Embryonic facial prominence (tissue), 1 donor: ENCODE measurements around the gene CPTP.

Experiments used
- DNase-seq: peaks from one replicate; pipeline ENCODE4 v3.0.0-alpha.2; 2016; ENCODE audit errors: extremely low spot score

Gene CPTP

DNA sequence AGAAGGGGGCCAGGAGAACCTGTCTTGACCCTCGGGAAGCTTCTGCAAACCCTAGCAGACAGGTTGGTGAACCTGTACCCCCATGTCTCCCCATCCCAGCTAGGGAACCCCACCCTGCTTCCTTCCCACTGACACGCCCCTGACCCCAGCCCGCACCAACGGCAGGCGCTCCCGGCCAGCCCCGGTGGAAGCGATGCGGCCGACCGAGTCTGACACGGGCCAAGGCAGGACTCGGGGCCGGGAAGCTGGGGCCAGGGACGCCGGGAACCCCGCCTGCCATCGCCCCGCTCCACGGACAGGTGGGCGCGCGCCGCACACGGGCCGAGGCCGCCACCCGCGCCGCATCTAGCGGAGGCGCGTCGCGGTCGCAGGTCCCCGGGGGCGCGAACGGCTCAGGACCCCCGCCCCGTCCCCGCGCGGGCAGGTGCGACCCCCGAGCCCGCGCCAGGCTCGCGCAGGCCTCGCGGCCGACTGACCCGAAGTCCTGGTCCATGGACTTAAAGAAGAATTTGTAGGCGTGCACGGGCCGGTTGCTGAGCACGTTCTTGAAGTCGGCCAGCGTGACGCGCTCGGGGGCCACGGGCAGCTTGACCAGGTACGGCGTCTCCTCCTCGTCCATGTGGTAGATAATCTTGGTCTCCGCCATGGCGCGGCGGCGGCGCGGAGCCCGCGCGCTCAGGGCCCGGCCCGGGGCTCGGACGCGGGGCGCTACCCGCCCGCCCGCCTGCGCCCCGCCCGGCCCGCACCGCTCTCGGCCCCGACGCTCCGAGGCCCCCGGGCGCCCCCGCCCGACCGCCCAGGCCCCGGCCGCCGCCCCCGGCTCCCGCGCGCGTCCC, 24.0 kb downstream of the CPTP start:
- DNase-seq = no peak

DNA sequence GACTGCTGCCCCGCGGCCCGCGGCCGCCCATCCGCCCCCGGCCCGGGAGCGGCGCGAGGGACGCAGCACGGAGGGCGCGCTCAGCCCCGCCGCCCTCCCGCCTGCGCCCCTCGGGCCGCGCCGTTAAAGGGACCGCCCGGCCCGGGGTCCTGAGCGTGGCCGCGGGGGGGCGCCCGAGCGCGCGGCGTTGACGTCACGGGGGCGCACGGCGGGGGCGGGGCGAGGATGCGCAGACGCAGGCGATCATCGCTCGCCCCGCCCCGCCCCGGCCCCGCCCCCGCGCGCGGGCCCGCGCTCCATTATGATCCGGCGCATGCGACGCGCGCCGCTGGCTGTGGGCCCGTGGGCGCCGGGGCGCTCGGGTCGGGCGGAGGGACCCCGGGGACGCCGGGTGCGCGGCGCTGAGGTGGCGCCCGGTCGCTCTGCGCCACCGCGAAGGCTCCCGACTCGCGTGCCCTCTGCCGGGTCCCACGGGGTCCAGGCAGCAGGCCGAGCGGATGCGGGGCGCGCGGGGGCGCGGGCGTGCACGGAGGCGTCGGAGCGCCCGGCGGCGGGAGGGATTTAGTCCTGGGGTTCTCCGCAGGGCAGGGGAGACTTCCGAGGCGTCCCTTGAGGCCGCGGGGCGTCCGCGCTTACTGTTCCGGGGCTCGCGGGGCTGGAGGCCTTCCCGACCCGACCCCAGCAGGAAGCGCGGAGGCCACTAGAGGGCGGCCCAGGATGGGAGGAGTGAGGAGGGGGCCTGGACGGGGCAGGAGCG, 24.8 kb downstream of the CPTP start, which contains the start of gene DVL1:
Gene DVL1, minus strand, starts transcription at position 163 of the 757 bp plus-strand sequence. CDS start 353 bp downstream, outside the sequence.
- DNase-seq = no peak

DNA sequence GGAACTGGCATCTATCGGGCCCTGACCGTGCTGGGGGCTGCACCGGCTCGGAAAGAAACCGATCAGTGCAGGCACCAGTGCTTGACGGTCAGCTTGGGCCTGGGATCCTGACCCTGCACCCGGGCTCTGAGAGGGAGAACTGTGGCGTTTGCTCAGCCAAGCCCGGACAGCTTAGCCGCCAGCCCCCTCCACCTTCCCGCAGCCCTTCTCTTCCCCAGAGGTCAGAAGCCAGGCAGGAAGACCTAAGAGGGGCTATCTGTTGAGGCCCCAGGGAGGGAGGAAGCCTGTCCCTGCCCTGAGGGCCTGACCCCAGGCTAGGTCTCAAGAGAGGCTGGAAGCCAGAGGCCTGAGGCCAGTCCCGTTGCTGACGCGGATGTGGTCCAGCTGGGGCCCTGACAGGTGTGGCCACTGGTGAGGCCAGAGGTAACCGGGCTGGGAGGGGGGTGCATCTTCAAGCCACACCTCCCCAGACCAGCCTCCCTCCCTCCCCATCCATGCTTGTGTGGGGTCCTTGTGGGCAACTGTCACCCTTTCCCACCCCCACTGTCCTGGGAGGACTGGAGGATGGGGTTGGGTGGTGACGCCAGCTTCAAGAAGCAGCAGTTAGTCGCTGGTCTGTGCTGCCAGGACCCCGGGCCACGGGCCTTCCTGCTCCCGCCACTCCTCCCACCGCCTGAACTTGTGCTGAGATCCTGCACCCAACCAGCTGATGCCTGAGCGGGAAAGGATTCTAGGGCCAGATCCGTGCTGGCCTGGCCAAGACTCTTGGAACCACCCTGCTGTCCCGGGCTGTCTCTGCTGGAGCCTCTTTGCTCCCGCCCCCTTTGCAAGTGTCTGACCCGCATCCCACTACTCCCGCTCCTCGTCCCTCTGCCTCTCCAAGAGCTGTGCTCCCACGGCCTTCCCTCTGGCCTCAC, 27.2 kb downstream of the CPTP start:
- no peak for DNase-seq

DNA sequence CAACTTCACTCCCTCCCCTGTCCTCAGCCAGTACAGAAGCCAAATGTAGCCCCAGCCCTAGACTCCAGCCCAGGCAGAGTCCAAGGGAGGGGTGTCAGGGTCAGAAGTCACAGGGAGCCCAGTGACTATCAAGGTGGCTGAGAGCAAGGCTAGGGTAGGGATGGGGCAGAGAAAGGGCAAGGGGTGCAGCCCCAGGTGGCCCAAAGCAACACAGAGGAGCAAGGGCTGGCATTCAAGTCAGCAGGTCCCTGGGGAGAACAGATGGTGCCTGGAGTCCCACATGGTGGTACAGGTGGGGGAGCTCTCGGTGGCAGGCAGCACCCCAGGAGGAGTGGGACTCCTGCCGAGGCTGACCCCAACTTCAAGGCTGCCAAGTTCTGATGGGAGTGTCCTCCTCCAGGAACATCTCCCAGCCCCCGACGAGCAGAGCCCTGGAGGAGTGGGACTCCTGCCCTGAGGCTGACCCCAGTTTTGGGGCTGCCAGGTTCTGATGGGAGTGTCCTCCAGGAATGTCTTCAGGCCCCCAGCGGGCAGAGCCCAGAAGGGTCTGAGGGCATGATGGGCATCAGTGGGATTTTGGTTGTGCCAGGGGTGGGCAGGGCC, 28.3 kb downstream of the CPTP start:
- no peak for DNase-seq

DNA sequence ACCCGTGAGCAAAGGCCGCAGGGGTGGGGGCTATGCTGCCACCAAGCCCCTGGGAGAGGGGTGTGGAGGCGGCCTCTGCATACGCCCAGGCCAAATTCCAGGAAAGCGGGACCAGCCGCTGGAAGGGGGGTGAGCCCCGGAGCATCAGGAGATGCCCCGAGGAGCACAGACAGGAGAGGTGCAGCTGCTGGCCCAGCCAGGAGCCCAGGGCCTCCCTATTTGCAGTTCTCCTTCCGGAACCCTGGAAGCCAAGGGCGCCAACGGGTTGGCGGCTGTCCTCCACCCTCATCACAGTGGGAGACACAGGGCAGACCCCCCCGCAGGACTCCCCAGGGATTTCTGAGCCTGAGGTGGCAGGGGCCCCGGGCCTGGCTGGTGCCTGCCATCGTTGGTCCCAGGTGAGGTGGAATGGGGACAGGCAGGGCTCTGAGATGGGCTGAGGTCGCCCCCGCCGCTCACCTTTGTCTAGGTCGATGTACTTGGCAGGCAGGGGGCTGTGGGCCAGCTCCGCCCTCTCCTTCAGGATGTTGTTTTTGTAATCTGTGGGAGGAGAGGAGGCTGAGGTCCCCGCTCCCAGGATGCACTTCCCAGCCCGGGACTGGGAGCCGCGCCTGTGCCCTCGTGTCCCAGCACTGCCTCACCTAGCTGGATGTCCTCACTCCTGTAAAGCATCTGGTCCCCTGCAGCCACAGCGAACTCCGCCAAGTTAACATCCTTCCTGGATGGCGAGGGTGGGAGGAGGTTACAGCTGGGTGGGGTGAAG, 29.0 kb downstream of the CPTP start:
- DNase-seq = no peak

DNA sequence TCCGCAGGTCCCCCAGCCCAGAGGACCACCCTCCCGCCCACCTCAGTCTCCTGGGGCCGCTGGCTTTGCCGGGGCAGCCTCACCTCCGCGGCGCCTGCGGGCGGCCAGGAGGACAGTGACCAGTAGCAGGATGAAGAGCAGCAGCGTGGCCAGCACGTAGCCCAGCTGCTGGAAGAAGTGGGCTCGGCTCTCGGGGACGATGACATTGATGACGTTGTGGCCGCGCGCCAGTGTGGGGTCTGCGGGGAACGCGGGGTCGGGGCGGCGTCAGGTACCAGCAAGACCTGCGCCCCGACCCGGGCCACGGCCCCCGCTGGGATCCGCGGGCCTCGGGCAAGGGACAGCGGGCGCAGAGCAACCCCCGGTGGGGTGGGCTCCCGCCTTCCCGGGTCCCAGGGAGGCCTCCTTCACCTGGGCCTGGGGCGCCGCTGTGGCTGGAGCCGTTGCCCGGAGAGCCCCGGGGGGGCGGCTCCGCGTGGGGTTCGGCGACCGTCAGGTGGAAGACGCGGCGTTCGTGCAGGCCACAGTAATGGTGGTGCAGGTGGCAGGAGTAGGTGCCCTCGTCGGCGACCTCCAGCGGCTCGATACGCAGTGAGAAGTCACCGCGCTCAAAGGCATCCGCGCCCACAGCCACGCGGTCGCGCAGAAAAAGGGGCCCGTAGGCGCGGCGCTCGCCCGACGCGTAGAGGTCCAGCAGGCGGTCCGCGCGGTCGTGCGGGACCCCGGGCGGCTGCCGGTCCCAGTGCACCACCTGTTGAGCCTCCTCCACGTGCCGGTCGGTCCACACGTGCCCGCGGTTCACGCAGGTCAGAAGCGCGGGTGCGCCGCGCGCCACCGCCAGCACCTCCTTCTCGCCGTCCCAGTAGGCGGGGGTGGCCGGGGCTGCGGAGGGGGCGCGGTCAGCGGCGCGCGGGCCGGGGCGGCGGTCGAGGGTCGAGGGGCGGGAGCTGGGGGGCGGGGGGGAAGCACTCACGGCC, 30.0 kb downstream of the CPTP start:
- no peak for DNase-seq

DNA sequence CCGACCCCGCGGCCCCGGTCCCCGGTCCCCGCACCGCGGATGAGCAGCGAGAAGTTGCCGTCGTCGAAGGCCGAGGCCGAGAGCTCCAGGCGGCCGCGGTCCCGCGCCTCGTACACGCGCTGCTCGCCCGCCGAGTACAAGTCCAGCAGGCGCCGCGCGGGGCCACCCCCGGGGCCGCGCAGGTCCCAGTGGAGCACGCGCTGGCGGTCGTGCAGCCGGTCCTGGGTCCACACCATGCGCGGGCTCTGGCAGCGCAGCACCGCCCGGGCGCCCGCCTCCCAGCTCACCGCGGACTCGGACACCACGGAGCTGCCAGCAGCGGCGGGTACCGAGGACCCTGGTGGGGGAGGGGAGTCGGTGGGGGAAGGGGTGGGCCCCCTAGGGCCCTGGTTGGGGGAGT, 30.8 kb downstream of the CPTP start:
- DNase-seq = no peak

GRCh38 chr1:1356166-1356795, 31.7 kb downstream of the CPTP start:
- DNase-seq = no peak

DNA sequence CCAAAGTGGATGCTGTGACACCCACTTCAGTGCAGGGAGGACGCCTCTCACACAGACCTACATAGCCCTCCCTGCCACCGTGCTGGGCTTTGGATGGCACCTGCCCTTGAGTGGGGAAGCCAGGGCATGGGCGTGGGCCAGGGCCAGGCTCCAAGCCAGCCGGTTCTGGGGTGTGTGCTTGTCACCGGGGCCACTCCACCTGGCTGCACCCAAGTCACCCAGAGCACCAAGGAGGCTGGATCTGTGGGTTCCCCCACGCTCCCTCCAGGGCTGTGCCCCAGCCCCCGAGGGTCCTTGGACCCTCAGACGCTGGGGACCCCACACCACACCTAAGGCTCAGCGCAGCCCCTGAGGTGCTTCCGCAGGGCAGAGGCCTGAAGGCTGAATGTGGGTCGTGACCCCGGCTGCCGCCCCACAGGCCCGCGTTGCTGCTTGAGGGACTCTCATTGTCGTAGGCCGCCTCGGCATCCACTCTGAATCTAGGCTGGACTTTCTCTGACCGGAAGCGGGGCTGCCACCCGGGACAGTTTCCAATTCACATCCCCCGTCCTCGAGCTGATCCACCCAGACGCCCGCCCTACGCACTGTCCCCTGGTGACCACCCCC, 32.3 kb downstream of the CPTP start:
- no peak for DNase-seq

- DNase-seq = no peak
These were observed 33.4 kb downstream of the CPTP start for GRCh38 chr1:1357871-1358432.

DNA sequence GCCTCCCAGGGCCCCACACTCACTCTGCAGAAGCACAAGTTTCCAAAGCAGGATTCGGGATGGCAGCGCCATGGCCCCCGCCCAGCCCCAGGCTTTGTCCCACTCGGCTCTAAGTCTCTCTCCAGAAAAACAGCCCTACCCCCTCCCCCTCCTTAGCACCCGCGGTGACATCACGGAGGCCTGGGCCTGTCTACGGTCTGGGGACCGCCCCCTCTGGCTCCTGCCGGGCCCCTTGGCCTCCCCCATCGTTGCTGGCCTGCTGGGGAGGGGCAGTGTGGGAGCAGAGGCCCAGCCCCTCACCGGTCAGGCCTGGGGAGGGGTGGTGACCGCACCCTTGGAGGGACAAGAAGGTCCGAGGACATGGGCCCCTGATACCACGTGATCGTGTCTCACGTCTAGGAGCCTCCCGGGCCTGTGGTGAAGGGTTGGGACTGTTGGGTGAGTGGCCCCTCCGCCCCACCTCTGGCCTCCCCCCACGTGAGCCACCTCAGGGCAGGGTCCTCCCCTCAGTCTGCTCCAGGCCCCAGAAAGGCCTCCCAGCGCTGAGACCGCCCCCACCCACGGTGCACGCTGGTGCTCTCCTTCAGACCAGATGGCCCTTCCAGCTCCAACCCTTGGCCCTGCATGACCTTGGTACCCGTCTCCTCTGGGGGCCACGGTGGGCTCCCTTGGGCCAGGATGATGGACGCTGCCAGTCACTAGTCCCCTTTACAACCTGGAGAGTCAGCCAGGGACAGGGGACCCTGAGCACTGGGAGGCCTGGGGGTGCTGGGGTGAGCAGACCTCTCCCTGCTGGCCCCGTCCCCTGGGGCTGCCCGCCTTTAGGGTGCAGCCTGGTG, 34.0 kb downstream of the CPTP start, which contains the start of gene MXRA8:
Gene MXRA8, minus strand, starts transcription at position 123 of the 839 bp plus-strand sequence. Its CDS starts 51 bp downstream, at position 72.
- peak; percentile 57 for DNase-seq

DNA sequence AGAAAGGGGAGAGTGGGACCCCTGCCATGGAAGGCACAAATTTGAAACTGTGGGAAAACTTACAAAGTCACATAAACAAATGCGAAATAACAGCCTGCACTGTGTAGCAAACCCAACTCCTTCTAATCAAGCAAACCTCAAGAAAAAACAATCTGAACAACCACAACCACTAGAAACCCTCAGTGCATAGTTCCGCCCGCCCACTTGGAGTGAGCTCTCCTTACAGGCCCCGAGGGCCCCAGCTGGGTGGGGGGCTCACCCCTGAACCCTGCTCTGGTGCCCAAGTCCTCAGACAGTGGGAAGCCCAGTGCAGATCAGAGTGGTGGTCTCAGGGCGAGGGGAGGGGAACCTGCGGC, 34.7 kb downstream of the CPTP start:
- DNase-seq = peak; percentile 77

- peak; percentile 49 for DNase-seq
These were observed 35.3 kb downstream of the CPTP start for GRCh38 chr1:1359664-1360468.

DNA sequence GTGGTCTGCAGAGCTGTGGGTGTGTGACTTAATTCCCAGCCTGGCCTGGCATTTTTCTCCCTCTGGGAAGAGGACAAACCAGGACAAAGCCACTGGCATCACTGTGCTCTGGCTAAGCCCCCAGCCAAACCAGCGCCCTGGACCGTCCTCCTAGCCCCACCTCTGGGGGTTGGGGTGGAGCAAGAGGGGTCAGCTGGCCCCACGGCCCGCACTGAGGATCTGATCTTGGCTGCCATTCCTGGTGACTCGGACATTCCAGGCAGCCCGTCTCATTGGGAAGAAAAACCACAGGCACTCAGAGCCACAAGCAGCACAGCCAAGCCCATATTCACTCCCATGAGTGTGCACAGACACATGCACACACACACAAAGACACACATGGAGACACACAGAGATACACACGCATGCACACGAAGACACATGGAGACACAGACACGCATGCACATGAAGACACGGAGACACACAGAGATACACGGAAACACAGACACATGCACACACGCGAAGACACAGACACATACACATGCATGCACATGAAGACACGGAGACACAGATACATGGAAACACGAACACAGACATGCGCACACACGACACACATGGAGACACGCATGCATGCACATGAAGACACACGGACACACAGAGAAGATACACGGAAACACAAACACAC, 36.0 kb downstream of the CPTP start:
- no peak for DNase-seq

DNA sequence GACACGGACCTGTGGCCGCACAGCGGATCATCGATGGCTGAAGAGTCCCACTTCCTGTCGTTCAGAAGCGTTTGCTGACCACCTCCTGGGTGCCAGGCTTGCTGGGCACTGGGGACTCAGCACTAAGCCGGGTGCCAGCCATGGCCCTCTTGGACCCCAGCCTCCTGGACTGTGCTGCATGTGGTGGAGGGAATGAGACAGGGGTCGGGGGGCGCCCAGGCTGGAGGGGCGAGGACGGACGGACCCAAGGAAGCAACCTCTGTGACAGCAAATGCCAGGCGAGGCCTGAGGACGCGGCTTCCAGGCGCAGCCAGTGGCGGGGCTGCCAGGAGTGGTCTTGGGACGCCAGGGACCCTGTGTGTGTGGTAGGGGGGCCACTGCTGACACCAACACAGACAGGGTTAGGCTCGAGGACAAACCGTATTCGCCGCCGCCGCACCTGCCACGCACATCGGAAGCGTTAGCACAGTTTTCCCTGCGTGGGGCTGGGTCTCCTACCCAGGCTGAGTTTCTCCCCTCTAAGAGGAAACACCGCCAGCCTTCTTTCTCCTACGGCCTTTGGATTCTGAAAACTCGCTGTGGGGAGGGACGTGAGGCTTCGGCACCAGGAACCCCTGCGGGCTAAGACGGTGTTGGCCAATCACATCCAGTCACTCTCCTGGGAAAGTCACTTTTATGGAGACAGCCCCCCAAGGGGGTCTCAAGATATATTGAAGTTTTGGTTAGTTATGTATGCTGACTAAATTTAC, 36.8 kb downstream of the CPTP start:
- no peak for DNase-seq
